Upper lobe of left lung (tissue), 6 donors: ENCODE data around the gene HUNK. TPM values are rescaled to one million over a fixed set of nuclear protein-coding genes. Genes with fewer than 3 reads are reported as not detected.
A peak's percentile ranks its signal among the peaks of the same experiment; 100 is the strongest.

Experiments
- ATAC-seq, 2 donors: fragments of 200-7000 bp; cut with Tn5 transposase; one replicate each; pipeline ENCODE4 v1.9.1; 2022; ENCODE audit warnings: mild to moderate bottlenecking in 2 of 2, moderate library complexity in 2 of 2; ENCODE audit not compliant: low FRiP score in 2 of 2
- DNase-seq, 2 donors: peaks; one replicate each; pipeline ENCODE4 v3.0.0-alpha.2; 2019 to 2020
- H3K27ac ChIP-seq, 4 donors: fragments of 200-600 bp; sonication (generic); one replicate each; pipeline ENCODE4 v1.5.1; 2016 to 2019
- H3K27me3 ChIP-seq, 4 donors: fragments of 200-600 bp; sonication (generic); one replicate each; pipeline ENCODE4 v1.5.1; 2017 to 2019
- H3K36me3 ChIP-seq, 4 donors: fragments of 200-600 bp; sonication (generic); one replicate each; pipeline ENCODE4 v1.5.1; 2016 to 2019
- H3K4me1 ChIP-seq, 4 donors: fragments of 200-600 bp; sonication (generic); one replicate each; pipeline ENCODE4 v1.5.1; 2018 to 2019
- H3K4me3 ChIP-seq, 4 donors: fragments of 200-600 bp; sonication (generic); one replicate each; pipeline ENCODE4 v1.5.1; 2017 to 2019; ENCODE audit warnings: mild to moderate bottlenecking in 2 of 4, moderate library complexity in 1 of 4
- H3K9me3 ChIP-seq, 4 donors: fragments of 200-600 bp; sonication (generic); one replicate each; pipeline ENCODE4 v1.5.1; 2018 to 2019
- EP300 ChIP-seq, 4 donors: sonication (generic); formaldehyde crosslinking; IDR thresholded peaks; one replicate each; pipeline ENCODE4 v1.5.1; 2017; ENCODE audit warnings: antibody characterized with exemption in 4 of 4, control low read depth in 2 of 4
- POLR2A ChIP-seq, 4 donors: fragments of 450-650 bp; IDR thresholded peaks; one replicate each; pipeline ENCODE4 v1.5.1; 2016 to 2017; ENCODE audit warnings: antibody characterized with exemption in 4 of 4, mild to moderate bottlenecking in 2 of 4
- POLR2AphosphoS5 ChIP-seq, 2 donors: sonication (generic); formaldehyde crosslinking; IDR thresholded peaks; one replicate each; pipeline ENCODE4 v1.5.1; 2017; ENCODE audit warnings: antibody characterized with exemption in 2 of 2
- whole genome bisulfite sequencing, 2 donors: methylation state at CpG; one replicate each; pipeline ENCODE4 v1.1.5; 2017 to 2018; 5-methylcytosine and 5-hydroxymethylcytosine counted together
- total RNA-seq, 6 donors: library from RNA; depleted of rRNA in 4 of 6; stranded (reverse); fragments of >200 nt in 4 of 6; gene quantifications; one replicate each; pipeline versions ENCODE4 v1.1.0 to v1.2.1, GENCODE V29; 2016 to 2021
- TF ChIP-seq, protein P1 (sequence below), 6 experiments: fragments of 450-650 bp in 4 of 6; fragments of 200-600 bp in 2 of 6; sonication (generic) in 2 of 6; IDR thresholded peaks; one replicate each; pipeline ENCODE4 v1.5.1; 2016 to 2019; ENCODE audit warnings: antibody characterized with exemption in 6 of 6
- donor health status: DM: no; HTN: no; CAD: no; lungs with moderate emphysema.
- donor health status: DM: no; HTN: yes; CAD: no; lungs with severe emphysema.

The HUNK gene
- total RNA-seq, 6 donors from 2014 or later, result 1.1 to 6.2 (median 2.2) TPM

DNA sequence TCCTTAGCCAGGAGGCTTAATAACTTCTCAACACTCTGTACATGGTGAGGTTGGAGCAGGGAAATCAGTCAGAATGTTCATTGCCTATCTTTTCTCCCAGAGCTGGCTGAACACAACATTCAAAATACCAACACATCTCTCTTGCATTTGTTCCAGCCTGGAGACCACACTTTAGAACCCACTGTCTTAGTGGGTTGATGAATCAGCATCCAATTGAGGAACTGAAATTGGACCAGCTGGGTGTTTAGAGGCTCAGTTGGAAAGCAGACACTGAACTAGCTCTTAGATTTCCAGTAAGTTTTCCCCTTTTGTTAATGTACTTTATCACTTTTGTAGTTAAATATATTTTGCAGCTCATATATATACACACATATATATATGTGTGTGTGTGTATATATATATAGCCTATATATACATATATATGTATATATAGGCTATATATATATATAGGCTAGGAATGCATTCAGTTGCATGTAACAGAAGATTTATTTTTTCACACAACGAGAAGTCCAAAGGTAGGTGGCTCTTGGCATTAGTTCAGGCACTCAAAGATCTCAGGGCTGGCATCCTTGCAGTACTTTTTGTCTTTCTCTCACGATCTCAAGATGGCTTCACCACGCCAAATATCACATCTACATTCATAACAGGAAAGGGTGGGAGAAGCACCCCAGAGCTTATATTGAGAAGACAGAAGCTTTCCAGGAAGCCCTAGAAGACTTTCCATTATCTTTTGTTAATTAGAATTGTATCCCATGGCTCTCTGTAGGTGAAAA, 35.0 kb upstream of the HUNK start:
- no peak for TF ChIP-seq POLR2A (IDR thresholded peaks at IDR 0.05)
- no peak for TF ChIP-seq POLR2AphosphoS5 (IDR thresholded peaks at IDR 0.05)
- TF ChIP-seq, protein P1, sequence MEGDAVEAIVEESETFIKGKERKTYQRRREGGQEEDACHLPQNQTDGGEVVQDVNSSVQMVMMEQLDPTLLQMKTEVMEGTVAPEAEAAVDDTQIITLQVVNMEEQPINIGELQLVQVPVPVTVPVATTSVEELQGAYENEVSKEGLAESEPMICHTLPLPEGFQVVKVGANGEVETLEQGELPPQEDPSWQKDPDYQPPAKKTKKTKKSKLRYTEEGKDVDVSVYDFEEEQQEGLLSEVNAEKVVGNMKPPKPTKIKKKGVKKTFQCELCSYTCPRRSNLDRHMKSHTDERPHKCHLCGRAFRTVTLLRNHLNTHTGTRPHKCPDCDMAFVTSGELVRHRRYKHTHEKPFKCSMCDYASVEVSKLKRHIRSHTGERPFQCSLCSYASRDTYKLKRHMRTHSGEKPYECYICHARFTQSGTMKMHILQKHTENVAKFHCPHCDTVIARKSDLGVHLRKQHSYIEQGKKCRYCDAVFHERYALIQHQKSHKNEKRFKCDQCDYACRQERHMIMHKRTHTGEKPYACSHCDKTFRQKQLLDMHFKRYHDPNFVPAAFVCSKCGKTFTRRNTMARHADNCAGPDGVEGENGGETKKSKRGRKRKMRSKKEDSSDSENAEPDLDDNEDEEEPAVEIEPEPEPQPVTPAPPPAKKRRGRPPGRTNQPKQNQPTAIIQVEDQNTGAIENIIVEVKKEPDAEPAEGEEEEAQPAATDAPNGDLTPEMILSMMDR (IDR thresholded peaks at IDR 0.05), result no peak
- TF ChIP-seq EP300 (IDR thresholded peaks at IDR 0.05), result no peak
- Histone ChIP-seq H3K27me3 (no peaks in the 10 kb centered on the region), H3K9me3 (no peaks in the 10 kb centered on the region), H3K27ac (no peak overlapping the region), H3K36me3 (no peaks in the 10 kb centered on the region), H3K4me3 (no peak overlapping the region), H3K4me1 (no peaks in the 10 kb centered on the region)
- ATAC-seq, result peak in 1 of 2 donors; percentile 54
- WGBS, 2 donors, result 59 to 62% methylated on average over 3 of the region's 3 CpGs
- no peak for DNase-seq

DNA sequence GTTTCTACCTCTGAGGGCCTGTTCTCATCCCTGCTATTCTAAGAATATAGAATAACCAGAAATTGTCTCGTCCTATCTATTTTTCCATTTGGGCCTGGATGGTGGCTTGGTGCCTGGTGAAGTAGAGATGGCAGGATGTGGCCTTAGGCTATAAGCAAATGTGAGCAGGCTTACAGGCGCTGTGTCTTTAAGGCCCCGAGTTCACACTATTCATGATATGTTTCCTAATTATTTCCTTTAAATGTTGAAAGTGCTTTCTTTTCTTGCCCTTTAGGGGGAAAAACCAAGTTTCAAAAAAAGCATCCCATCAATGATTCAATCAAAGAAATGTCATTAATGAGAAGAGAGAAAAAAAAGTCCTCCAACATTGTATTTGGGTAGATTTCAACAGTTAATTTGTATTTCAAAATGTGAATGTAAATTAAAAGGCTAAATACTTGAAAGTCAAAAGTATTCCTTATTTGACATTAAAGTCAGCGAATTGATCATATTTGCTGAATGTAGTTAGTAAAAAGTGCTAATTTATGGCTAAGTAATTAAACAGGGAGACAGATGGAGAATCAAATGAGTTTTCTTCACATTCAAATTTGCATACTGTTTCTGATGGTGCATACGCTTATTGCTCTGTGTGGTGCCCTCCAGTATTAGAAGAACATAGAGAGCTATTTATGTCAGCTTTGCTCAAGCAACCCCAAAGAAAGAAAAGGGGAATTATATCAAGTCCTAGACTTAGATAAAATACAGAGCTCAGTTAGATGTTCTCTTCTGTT, 34.0 kb upstream of the HUNK start:
- TF ChIP-seq POLR2A (IDR thresholded peaks at IDR 0.05) (no peak), POLR2AphosphoS5 (IDR thresholded peaks at IDR 0.05) (no peak), EP300 (IDR thresholded peaks at IDR 0.05) (no peak)
- TF ChIP-seq, protein P1 (IDR thresholded peaks at IDR 0.05), result no peak
- WGBS, 2 donors, result 86% methylated on average over 5 of the region's 5 CpGs
- Histone ChIP-seq H3K27me3 (no peaks in the 10 kb centered on the region), H3K9me3 (no peaks in the 10 kb centered on the region), H3K27ac (no peak overlapping the region), H3K36me3 (no peaks in the 10 kb centered on the region), H3K4me1 (no peaks in the 10 kb centered on the region), H3K4me3 (no peak overlapping the region)
- ATAC-seq (no peak), DNase-seq (no peak)

DNA sequence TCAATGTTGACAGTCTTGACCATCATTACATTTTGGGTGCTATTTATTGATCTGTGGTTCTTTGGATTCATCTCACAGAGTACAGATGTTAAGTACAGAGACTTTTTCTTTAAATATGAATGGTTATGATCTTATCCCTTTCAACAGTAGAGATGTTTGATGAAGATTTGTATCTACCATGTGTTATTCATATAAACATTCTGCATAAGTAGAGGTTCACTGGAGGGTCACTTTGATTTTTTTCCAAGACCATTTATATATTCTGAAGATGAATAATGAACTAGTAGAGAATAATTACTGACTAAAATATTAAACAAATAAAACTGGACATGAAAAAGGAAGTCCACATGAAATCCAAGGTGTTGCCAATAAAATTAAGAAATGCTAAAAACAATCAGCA, 28.6 kb upstream of the HUNK start:
- Histone ChIP-seq H3K4me1 (no peaks in the 10 kb centered on the region), H3K36me3 (no peaks in the 10 kb centered on the region), H3K27ac (no peak overlapping the region), H3K9me3 (no peaks in the 10 kb centered on the region), H3K27me3 (no peaks in the 10 kb centered on the region), H3K4me3 (no peak overlapping the region)
- DNase-seq (no peak), ATAC-seq (no peak)
- TF ChIP-seq, protein P1 (IDR thresholded peaks at IDR 0.05), result no peak
- TF ChIP-seq EP300 (IDR thresholded peaks at IDR 0.05), result no peak
- TF ChIP-seq POLR2AphosphoS5 (IDR thresholded peaks at IDR 0.05), result no peak
- TF ChIP-seq POLR2A (IDR thresholded peaks at IDR 0.05), result no peak

DNA sequence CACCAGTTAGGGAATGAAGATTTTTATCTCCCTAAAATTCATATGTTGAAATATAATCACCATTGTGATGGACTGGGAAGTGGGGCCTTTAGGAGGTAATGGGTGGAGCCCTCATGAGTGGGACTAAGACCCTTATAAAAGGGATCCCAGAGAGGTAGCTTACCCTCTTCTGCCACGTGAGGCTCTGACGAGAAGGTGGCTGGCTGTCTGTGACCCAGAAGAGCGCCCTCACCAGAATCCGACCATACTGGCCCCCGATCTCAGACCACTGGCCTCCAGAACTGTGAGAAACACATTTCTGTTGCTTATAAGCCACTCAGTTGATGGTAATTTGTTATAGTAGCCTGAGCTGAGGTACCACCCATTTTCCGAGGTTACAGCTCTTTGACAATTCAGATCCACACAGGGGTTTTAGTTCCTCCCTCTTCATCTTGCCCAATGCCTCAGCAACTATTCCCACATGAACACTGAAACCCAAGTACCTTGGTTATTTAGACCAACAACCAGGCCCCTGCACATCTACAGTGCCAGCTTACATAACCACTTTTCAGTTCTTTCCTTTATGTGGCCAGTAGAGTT, 27.6 kb upstream of the HUNK start:
- Histone ChIP-seq H3K36me3 (no peaks in the 10 kb centered on the region), H3K27me3 (no peaks in the 10 kb centered on the region), H3K27ac (no peak overlapping the region), H3K9me3 (no peaks in the 10 kb centered on the region), H3K4me1 (no peaks in the 10 kb centered on the region), H3K4me3 (no peak overlapping the region)
- ATAC-seq (no peak), DNase-seq (no peak)
- WGBS, 2 donors, result 73 to 74% methylated on average over 6 of the region's 6 CpGs
- TF ChIP-seq EP300 (IDR thresholded peaks at IDR 0.05) (no peak), POLR2A (IDR thresholded peaks at IDR 0.05) (no peak), POLR2AphosphoS5 (IDR thresholded peaks at IDR 0.05) (no peak)

DNA sequence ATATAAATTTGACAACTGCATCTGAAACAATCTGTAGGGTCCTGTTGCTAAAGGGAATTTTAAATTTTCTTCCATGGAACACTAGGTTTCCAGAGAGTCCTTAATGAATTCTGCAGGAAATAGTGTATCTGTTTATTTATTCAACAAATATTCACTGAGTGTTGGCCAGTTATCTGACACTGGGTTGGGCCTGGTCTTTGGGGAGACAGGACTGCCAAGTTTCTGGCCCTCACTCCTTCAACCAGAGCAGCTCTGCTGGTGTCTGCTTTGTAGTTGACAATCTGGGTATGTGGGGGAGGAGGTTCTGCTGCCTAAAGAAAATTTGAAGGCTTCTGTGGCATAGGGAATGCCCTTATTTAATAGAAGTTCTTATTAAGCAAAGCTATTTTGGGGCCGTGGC, 26.1 kb upstream of the HUNK start:
- Histone ChIP-seq H3K4me3 (no peak overlapping the region), H3K27ac (no peak overlapping the region), H3K27me3 (no peaks in the 10 kb centered on the region), H3K9me3 (no peaks in the 10 kb centered on the region), H3K4me1 (no peaks in the 10 kb centered on the region), H3K36me3 (no peaks in the 10 kb centered on the region)
- 86 to 95% methylated on average over 1 of the region's 1 CpG for WGBS, 2 donors
- peak in 1 of 2 donors; percentile 63 for ATAC-seq
- TF ChIP-seq POLR2A (IDR thresholded peaks at IDR 0.05), result no peak
- TF ChIP-seq, protein P1 (IDR thresholded peaks at IDR 0.05), result no peak
- no peak for TF ChIP-seq POLR2AphosphoS5 (IDR thresholded peaks at IDR 0.05)
- no peak for TF ChIP-seq EP300 (IDR thresholded peaks at IDR 0.05)
- no peak for DNase-seq
